H1 (cell line): ENCODE results near the gene NSF. TPM values are rescaled to one million over a fixed set of nuclear protein-coding genes. Genes with fewer than 3 reads are reported as not detected.

Source experiments
- CTCF ChIA-PET: fragments of 300-600 bp; sonication (Branson Sonifier 250); formaldehyde crosslinking; loops from one replicate; lab custom pipeline; 2021; ENCODE audit not compliant: partially characterized antibody; lab: Charles Lee
- POLR2A ChIA-PET: fragments of 300-600 bp; sonication (Branson Sonifier 250); formaldehyde crosslinking; loops from one replicate; lab custom pipeline; 2021; ENCODE audit warnings: inconsistent platforms; ENCODE audit not compliant: partially characterized antibody; lab: Charles Lee
- DNase-seq, 2 experiments: peaks; one replicate each; pipeline versions ENCODE4 v3.0.0 to v3.0.0-alpha.2; 2010 to 2022; ENCODE audit warnings: low spot score in 2 of 2, low read depth in 1 of 2, mixed read lengths in 1 of 2
- FAIRE-seq: peaks from 2 replicates; lab custom pipeline; 2011; peaks lifted over from hg19 to GRCh38; lab: Jason Lieb, UNC
- H2AFZ ChIP-seq: 2 replicates; pipeline ENCODE4 v1.8.1; 2012; ENCODE audit warnings: low read length, inconsistent platforms
- H2AK5ac ChIP-seq: 2 replicates; pipeline ENCODE4 v1.6.1; 2013; ENCODE audit warnings: low read depth, low read length
- H2BK120ac ChIP-seq: replicated peaks from 2 replicates; pipeline ENCODE3; 2013; ENCODE audit warnings: low read depth, low read length, inconsistent platforms
- H2BK12ac ChIP-seq: 2 replicates; pipeline ENCODE4 v1.6.1; 2013; ENCODE audit warnings: low read depth, low read length
- H2BK15ac ChIP-seq: 2 replicates; pipeline ENCODE4 v1.6.1; 2013; ENCODE audit warnings: low read length
- H2BK20ac ChIP-seq: 2 replicates; pipeline ENCODE4 v1.6.1; 2013; ENCODE audit warnings: low read length
- H2BK5ac ChIP-seq: 2 replicates; pipeline ENCODE4 v1.6.1; 2013; ENCODE audit warnings: low read depth, low read length
- H3K14ac ChIP-seq: 2 replicates; pipeline ENCODE4 v1.6.1; 2013; ENCODE audit warnings: inconsistent platforms; ENCODE audit not compliant: insufficient read length
- H3K18ac ChIP-seq: 2 replicates; pipeline ENCODE4 v1.6.1; 2013; ENCODE audit warnings: low read length; ENCODE audit errors: extremely low read depth
- H3K23ac ChIP-seq: 2 replicates; pipeline ENCODE4 v1.6.1; 2013; ENCODE audit warnings: inconsistent platforms; ENCODE audit not compliant: insufficient read length
- H3K23me2 ChIP-seq: 2 replicates; pipeline ENCODE4 v1.6.1; 2013; ENCODE audit warnings: low read depth, low read length
- H3K27ac ChIP-seq: 2 replicates; pipeline ENCODE4 v1.6.1; 2011; ENCODE audit warnings: low read depth, low read length, inconsistent platforms
- H3K27me3 ChIP-seq, 4 experiments: replicated peaks in 1 of 4; 1 replicate in 1 of 4; 2 replicates in 3 of 4; pipeline versions ENCODE4 v1.6.1 to v1.8.1; 2011 to 2013; ENCODE audit warnings: low read length in 3 of 4, mild to moderate bottlenecking in 3 of 4, inconsistent platforms in 2 of 4, mixed read lengths in 2 of 4, moderate library complexity in 1 of 4; ENCODE audit not compliant: control insufficient read depth in 3 of 4, insufficient read depth in 3 of 4; ENCODE audit errors: extremely low read depth in 1 of 4
- H3K36me3 ChIP-seq, 4 experiments: 2 replicates each; pipeline versions ENCODE4 v1.6.1 to v1.8.1; 2011 to 2013; ENCODE audit warnings: mild to moderate bottlenecking in 4 of 4, low read length in 3 of 4, moderate library complexity in 2 of 4, control low read depth in 1 of 4, inconsistent platforms in 1 of 4; ENCODE audit not compliant: insufficient read depth in 4 of 4, control insufficient read depth in 2 of 4
- H3K4ac ChIP-seq: replicated peaks from 2 replicates; pipeline ENCODE3; 2013; ENCODE audit warnings: low read length, low read depth, mixed read lengths, inconsistent platforms; ENCODE audit not compliant: insufficient read length
- H3K4me1 ChIP-seq, 4 experiments: replicated peaks in 1 of 4; 1 replicate in 1 of 4; 2 replicates in 3 of 4; pipeline versions ENCODE4 v1.6.1 to v1.8.1; 2011 to 2013; ENCODE audit warnings: low read length in 3 of 4, inconsistent platforms in 2 of 4, mixed read lengths in 1 of 4; ENCODE audit not compliant: insufficient read depth in 4 of 4, control insufficient read depth in 3 of 4
- H3K4me2 ChIP-seq, 2 experiments: 2 replicates each; pipeline versions ENCODE4 v1.6.1 to v1.8.1; 2011 to 2013; ENCODE audit warnings: low read depth in 2 of 2, low read length in 2 of 2, control low read depth in 1 of 2, inconsistent platforms in 1 of 2, mild to moderate bottlenecking in 1 of 2; ENCODE audit not compliant: insufficient read depth in 1 of 2
- H3K4me3 ChIP-seq, 4 experiments: fragments of 200-600, 300-600 bp in 1 of 4; sonication (generic), shearing (Covaris generic), sonication (Bioruptor Twin) in 1 of 4; 2 replicates each; pipeline versions ENCODE4 v1.5.1 to v1.8.1; 2011 to 2016; ENCODE audit warnings: low read length in 4 of 4, low read depth in 3 of 4, control low read depth in 2 of 4, inconsistent platforms in 2 of 4, mild to moderate bottlenecking in 2 of 4, mixed read lengths in 1 of 4, moderate library complexity in 1 of 4; ENCODE audit not compliant: insufficient read depth in 2 of 4; ENCODE audit errors: extremely low read depth in 1 of 4
- H3K56ac ChIP-seq: replicated peaks from 2 replicates; pipeline ENCODE3; 2013; ENCODE audit warnings: low read depth, mild to moderate bottlenecking, mixed read lengths, low read length, inconsistent platforms; ENCODE audit not compliant: insufficient read length
- H3K79me1 ChIP-seq: 2 replicates; pipeline ENCODE4 v1.6.1; 2013; ENCODE audit warnings: low read depth, low read length, control low read depth
- H3K79me2 ChIP-seq, 2 experiments: 2 replicates each; pipeline versions ENCODE4 v1.6.1 to v1.8.1; 2012 to 2013; ENCODE audit warnings: low read length in 2 of 2, mild to moderate bottlenecking in 2 of 2, inconsistent platforms in 1 of 2; ENCODE audit not compliant: insufficient read depth in 2 of 2, control insufficient read depth in 1 of 2
- H3K9ac ChIP-seq, 4 experiments: replicated peaks in 1 of 4; 1 replicate in 1 of 4; 2 replicates in 3 of 4; pipeline versions ENCODE4 v1.6.1 to v1.8.1; 2011 to 2013; ENCODE audit warnings: low read depth in 3 of 4, low read length in 3 of 4, control low read depth in 2 of 4, mild to moderate bottlenecking in 2 of 4, moderate library complexity in 2 of 4, inconsistent platforms in 1 of 4; ENCODE audit errors: extremely low read depth in 1 of 4
- H3K9me3 ChIP-seq, 2 experiments: 2 replicates each; pipeline versions ENCODE4 v1.6.1 to v1.8.1; 2012 to 2013; ENCODE audit warnings: mild to moderate bottlenecking in 2 of 2, moderate library complexity in 2 of 2, control low read depth in 1 of 2, inconsistent platforms in 1 of 2, low read depth in 1 of 2, low read length in 1 of 2, mixed read lengths in 1 of 2; ENCODE audit not compliant: insufficient read depth in 2 of 2
- H4K20me1 ChIP-seq, 2 experiments: replicated peaks in 1 of 2; 2 replicates each; pipeline versions ENCODE3 to v1.8.1; 2011 to 2013; ENCODE audit warnings: inconsistent platforms in 2 of 2, low read length in 2 of 2, mild to moderate bottlenecking in 1 of 2; ENCODE audit not compliant: insufficient read depth in 2 of 2, control insufficient read depth in 1 of 2
- H4K5ac ChIP-seq: 2 replicates; pipeline ENCODE4 v1.6.1; 2013; ENCODE audit warnings: low read length, low read depth, mixed read lengths, inconsistent platforms; ENCODE audit not compliant: insufficient read length
- H4K8ac ChIP-seq: 2 replicates; pipeline ENCODE4 v1.8.0; 2013; ENCODE audit warnings: mild to moderate bottlenecking, moderate library complexity, low read length, inconsistent platforms; ENCODE audit not compliant: insufficient read depth; ENCODE audit errors: extremely low read depth
- H4K91ac ChIP-seq: replicated peaks from 2 replicates; pipeline ENCODE3; 2013; ENCODE audit warnings: low read length, mixed read lengths, inconsistent platforms; ENCODE audit not compliant: insufficient read length
- EZH2 ChIP-seq: fragments of 200-600 bp; sonication (generic); IDR thresholded peaks from 2 replicates; pipeline ENCODE4 v1.7.1; 2012; ENCODE audit warnings: low read depth, mild to moderate bottlenecking, moderate library complexity, low read length, inconsistent platforms; ENCODE audit not compliant: severe bottlenecking
- SP4 ChIP-seq: IDR thresholded peaks from 2 replicates; pipeline ENCODE4 v1.6.1; 2012; ENCODE audit warnings: low read length, inconsistent platforms
- WGBS, 2 experiments: shearing (Covaris generic) in 1 of 2; methylation state at CpG; one replicate each; pipeline versions ENCODE4 v1.1.6 to v1.1.7; 2013 to 2015; ENCODE audit warnings: low lambda C conversion rate in 2 of 2, mixed read lengths in 2 of 2, inconsistent platforms in 1 of 2, low coverage in 1 of 2, missing lambda C conversion rate in 1 of 2; ENCODE audit not compliant: insufficient replicate concordance in 2 of 2, insufficient coverage in 1 of 2, insufficient read length in 1 of 2; ENCODE audit errors: extremely low coverage in 1 of 2, missing lambda C conversion rate in 1 of 2; 5-methylcytosine and 5-hydroxymethylcytosine counted together
- polyA plus RNA-seq, 7 experiments: library from polyadenylated mRNA; depleted of rRNA in 3 of 7; stranded (reverse) in 5 of 7; unstranded in 2 of 7; fragments of >200 nt in 5 of 7; fragments of 200-250 nt in 2 of 7; gene quantifications; 1 replicate in 5 of 7; 2 replicates in 1 of 7; 4 replicates in 1 of 7; pipeline versions ENCODE4 v1.2.1 to v1.2.3, GENCODE V29; 2011 to 2013; ENCODE audit warnings: missing spikeins in 2 of 7, mixed read lengths in 2 of 7
- total RNA-seq: library from RNA; stranded (reverse); fragmentation: NEBNext Ultra II Directional; extraction: Animal tissue kit (Norgen Biotek cat#: 25700); gene quantifications from 2 replicates; pipeline ENCODE4 v1.2.1, GENCODE V29; 2021

NSF gene
- total and polyA plus RNA-seq, 2 of the 8 experiments (the other 6 are each of a cell fraction or from before 2014, with no cell fraction given) = 13.0 to 27.7 TPM

GRCh38 chr17:46773676-46774075 is 183.2 kb downstream of the NSF start:
- Histone ChIP-seq H3K18ac (peak overlapping the region; percentile 48; the same call in 1 of the 2 replicates), H3K4me1 (peaks cover 6 to 32% (median 25%) of the 10 kb centered on the region in 4 experiments), H4K91ac (peak overlapping the region; percentile 45), H4K20me1 (peaks cover 4 to 10% of the 10 kb centered on the region in 2 experiments), H3K14ac (no peak overlapping the region), H4K5ac (no peak overlapping the region), H3K9ac (no peak overlapping the region), H2BK15ac (no peak overlapping the region), H3K36me3 (no peaks in the 10 kb centered on the region; a peak in 1 of 8 replicates), H3K9me3 (peaks cover 0 to 2% of the 10 kb centered on the region in 2 experiments; a peak in 1 of 4 replicates), H3K79me1 (no peaks in the 10 kb centered on the region), H2BK20ac (0 out of 2 replicates have a peak overlapping the region, but pooled peaks have one; percentile 32), H3K4me2 (peak overlapping the region in 1 of 2 experiments; percentile 75; a peak in 1 of 4 replicates), H4K8ac (no peak overlapping the region), H2AFZ (no peak overlapping the region), H3K23me2 (peaks cover 10% of the 10 kb centered on the region; the same call in 1 of the 2 replicates), H2BK120ac (peak overlapping the region; percentile 26), H3K56ac (no peak overlapping the region), H3K27me3 (peaks cover 48 to 83% (median 78%) of the 10 kb centered on the region in 4 experiments), H3K27ac (no peak overlapping the region), H3K4me3 (no peak overlapping the region), H3K23ac (no peak overlapping the region), H2BK12ac (peak overlapping the region; percentile 90), H3K79me2 (no peaks in the 10 kb centered on the region), H2BK5ac (peak overlapping the region; percentile 52; the same call in 1 of the 2 replicates), H3K4ac (no peak overlapping the region), H2AK5ac (peak overlapping the region; percentile 88; the same call in 1 of the 2 replicates)
- ChIA-PET CTCF (interaction anchor here (1.0 to 1.7 kb wide), 3 partner anchors 40 to 62 kb away, joined by 3 to 5 read pairs (median 4); no protein-coding TSS in a partner anchor), POLR2A (no interaction called here)
- DNase-seq (no peak), FAIRE-seq (no peak)
- peak; percentile 10 for TF ChIP-seq EZH2
- no peak for TF ChIP-seq SP4
- 74% methylated on average over 15 of the region's 15 CpGs; no CpG with 5 or more reads in 1 of the 2 experiments for WGBS, 2 experiments
